Neural cell (in vitro differentiated cells): ENCODE data around the gene TMPRSS11E. TPM values are rescaled to one million over a fixed set of nuclear protein-coding genes. Genes with fewer than 3 reads are reported as not detected.

Experiments
- H2AFZ ChIP-seq: fragments of 200-600, 300-800 bp; sonication (generic), shearing (Covaris generic); 2 replicates; pipeline ENCODE4 v1.6.0; 2014; ENCODE audit warnings: low read depth, mild to moderate bottlenecking, antibody characterized with exemption, low read length, moderate library complexity
- H3F3A ChIP-seq: fragments of 200-600 bp; shearing (Covaris generic); 2 replicates; pipeline ENCODE4 v1.6.1; 2016; ENCODE audit warnings: mild to moderate bottlenecking, moderate library complexity, mixed read lengths, antibody characterized with exemption, low read length; ENCODE audit not compliant: insufficient read depth, poor library complexity, severe bottlenecking
- H3K27ac ChIP-seq: fragments of 200-600, 300-800 bp; sonication (generic), shearing (Covaris generic); 2 replicates; pipeline ENCODE4 v1.5.1; 2014; ENCODE audit warnings: mild to moderate bottlenecking, low read length, moderate library complexity
- H3K27me3 ChIP-seq: fragments of 300-800, 200-600 bp; sonication (generic), shearing (Covaris generic); 2 replicates; pipeline ENCODE4 v1.6.0; 2014; ENCODE audit warnings: mild to moderate bottlenecking, low read depth, low read length, moderate library complexity; ENCODE audit not compliant: insufficient read depth
- H3K36me3 ChIP-seq: fragments of 300-800, 200-600 bp; sonication (generic), shearing (Covaris generic); 2 replicates; pipeline ENCODE4 v1.5.1; 2014; ENCODE audit warnings: mild to moderate bottlenecking, antibody characterized with exemption, low read length, moderate library complexity; ENCODE audit not compliant: insufficient read depth
- H3K4me2 ChIP-seq: fragments of 300-800, 200-600 bp; sonication (generic), shearing (Covaris generic); 2 replicates; pipeline ENCODE4 v1.6.0; 2014; ENCODE audit warnings: mild to moderate bottlenecking, low read length
- H3K4me3 ChIP-seq: fragments of 300-800, 200-600 bp; sonication (generic), shearing (Covaris generic); 2 replicates; pipeline ENCODE4 v1.5.1; 2014; ENCODE audit warnings: mild to moderate bottlenecking, low read length, moderate library complexity
- H3K79me2 ChIP-seq: fragments of 200-600 bp; shearing (Covaris generic); replicated peaks from 2 replicates; pipeline ENCODE4 v1.6.0; 2014; ENCODE audit warnings: mild to moderate bottlenecking, low read length, moderate library complexity; ENCODE audit not compliant: insufficient read depth
- H3K9ac ChIP-seq: fragments of 300-800, 200-600 bp; sonication (generic), shearing (Covaris generic); 2 replicates; pipeline ENCODE4 v1.6.1; 2016; ENCODE audit warnings: mild to moderate bottlenecking, low read length, mixed read lengths
- H3K9me2 ChIP-seq: fragments of 200-600 bp; shearing (Covaris generic); 2 replicates; pipeline ENCODE4 v1.6.1; 2016; ENCODE audit warnings: mild to moderate bottlenecking, low read length, mixed read lengths; ENCODE audit not compliant: insufficient read depth
- H3K9me3 ChIP-seq: fragments of 200-600, 300-800 bp; sonication (generic), shearing (Covaris generic); 2 replicates; pipeline ENCODE4 v1.6.1; 2016; ENCODE audit warnings: mild to moderate bottlenecking, mixed run types, low read length, moderate library complexity, mixed read lengths
- H4K20me1 ChIP-seq: fragments of 200-600 bp; shearing (Covaris generic); 2 replicates; pipeline ENCODE4 v1.6.1; 2016; ENCODE audit warnings: mild to moderate bottlenecking, mixed run types; ENCODE audit not compliant: insufficient read depth
- CTCF ChIP-seq: fragments of 450-650 bp; IDR thresholded peaks from 2 replicates; pipeline ENCODE4 v1.5.1; 2014; ENCODE audit warnings: antibody characterized with exemption, mild to moderate bottlenecking, moderate library complexity; ENCODE audit not compliant: poor library complexity, severe bottlenecking
- EP300 ChIP-seq: fragments of 450-650 bp; conservative IDR thresholded peaks from 2 replicates; pipeline ENCODE4 v1.6.1; 2014; ENCODE audit warnings: antibody characterized with exemption, mild to moderate bottlenecking, moderate library complexity; ENCODE audit not compliant: poor library complexity, severe bottlenecking
- EZH2 ChIP-seq: fragments of 200-600, 300-800 bp; shearing (Covaris generic), sonication (generic); IDR thresholded peaks from 2 replicates; pipeline ENCODE4 v1.6.1; 2014; ENCODE audit warnings: antibody characterized with exemption, low read length, borderline replicate concordance, mild to moderate bottlenecking; ENCODE audit not compliant: insufficient read depth, poor library complexity, severe bottlenecking
- MXI1 ChIP-seq: fragments of 450-650 bp; conservative IDR thresholded peaks from 2 replicates; pipeline ENCODE4 v1.6.1; 2014; ENCODE audit warnings: antibody characterized with exemption, mild to moderate bottlenecking; ENCODE audit not compliant: poor library complexity, severe bottlenecking
- POLR2AphosphoS5 ChIP-seq: IDR thresholded peaks from 2 replicates; pipeline ENCODE4 v1.6.1; 2012
- RAD21 ChIP-seq: fragments of 450-650 bp; conservative IDR thresholded peaks from 2 replicates; pipeline ENCODE4 v1.6.1; 2014; ENCODE audit warnings: antibody characterized with exemption, mild to moderate bottlenecking, moderate library complexity
- SMC3 ChIP-seq: fragments of 450-650 bp; conservative IDR thresholded peaks from 2 replicates; pipeline ENCODE4 v1.6.1; 2014; ENCODE audit warnings: antibody characterized with exemption, mild to moderate bottlenecking, moderate library complexity; ENCODE audit not compliant: poor library complexity
- TAF1 ChIP-seq: IDR thresholded peaks from 2 replicates; pipeline ENCODE4 v1.6.1; 2012; ENCODE audit warnings: low read depth
- polyA plus RNA-seq: library from polyadenylated mRNA; depleted of rRNA; stranded (reverse); fragments of >200 nt; gene quantifications from 2 replicates; pipeline ENCODE4 v1.2.3, GENCODE V29; 2014
- TF ChIP-seq, protein P1 (sequence below): IDR thresholded peaks from 2 replicates; pipeline ENCODE4 v1.6.1; 2012; ENCODE audit warnings: borderline replicate concordance

TMPRSS11E gene
- polyA plus RNA-seq, 1 donor from 2014 or later: not detected

DNA sequence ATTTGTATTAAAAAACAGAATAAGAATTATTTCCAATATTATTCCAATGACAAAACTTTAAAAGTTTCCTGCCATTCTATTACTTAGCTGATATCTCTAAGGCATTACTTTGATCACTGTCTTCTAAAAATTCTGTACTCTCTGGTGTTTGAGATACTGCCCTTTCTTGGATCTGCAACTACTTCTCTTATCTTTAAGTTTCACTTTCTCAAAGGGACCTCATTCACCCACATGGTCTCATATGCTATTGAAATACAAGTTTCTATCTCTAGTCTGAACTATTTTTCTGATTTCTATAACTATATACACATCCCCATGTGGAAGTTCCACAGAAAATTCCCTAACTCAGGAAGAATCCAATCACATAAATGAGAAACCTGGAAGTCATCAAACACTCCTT, 22.2 kb downstream of the TMPRSS11E start:
- H3K9me2 ChIP-seq: no peaks in the 10 kb centered on the region
- H3F3A ChIP-seq: no peaks in the 10 kb centered on the region
- no peak overlapping the region for H3K27ac ChIP-seq
- H3K9me3 ChIP-seq: no peaks in the 10 kb centered on the region
- no peaks in the 10 kb centered on the region for H3K79me2 ChIP-seq
- H4K20me1 ChIP-seq: no peaks in the 10 kb centered on the region
- no peaks in the 10 kb centered on the region for H3K27me3 ChIP-seq
- no peak for TF ChIP-seq CTCF
- no peak for TF ChIP-seq SMC3
- H3K4me3 ChIP-seq: no peak overlapping the region
- H2AFZ ChIP-seq: no peak overlapping the region
- H3K36me3 ChIP-seq: no peaks in the 10 kb centered on the region
- H3K4me2 ChIP-seq: no peak overlapping the region
- no peak overlapping the region for H3K9ac ChIP-seq

DNA sequence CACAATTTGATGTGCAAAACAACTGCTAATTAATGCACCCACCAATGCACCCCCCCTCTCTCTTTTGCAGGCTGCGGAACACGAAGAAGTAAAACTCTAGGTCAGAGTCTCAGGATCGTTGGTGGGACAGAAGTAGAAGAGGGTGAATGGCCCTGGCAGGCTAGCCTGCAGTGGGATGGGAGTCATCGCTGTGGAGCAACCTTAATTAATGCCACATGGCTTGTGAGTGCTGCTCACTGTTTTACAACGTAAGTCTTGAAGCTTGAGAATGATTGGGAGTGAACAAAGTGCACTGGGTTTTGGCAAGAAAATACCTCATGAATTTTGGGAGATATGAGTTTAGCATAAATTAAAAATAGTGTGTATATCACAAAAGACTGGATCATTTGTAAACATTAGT, 28.9 kb downstream of the TMPRSS11E start:
- no peaks in the 10 kb centered on the region for H3K36me3 ChIP-seq
- no peak overlapping the region for H3K9ac ChIP-seq
- no peaks in the 10 kb centered on the region for H3K27me3 ChIP-seq
- no peaks in the 10 kb centered on the region for H3K9me2 ChIP-seq
- no peak overlapping the region for H3K4me2 ChIP-seq
- H3K9me3 ChIP-seq: no peaks in the 10 kb centered on the region
- H3K79me2 ChIP-seq: no peaks in the 10 kb centered on the region
- TF ChIP-seq, protein P1, sequence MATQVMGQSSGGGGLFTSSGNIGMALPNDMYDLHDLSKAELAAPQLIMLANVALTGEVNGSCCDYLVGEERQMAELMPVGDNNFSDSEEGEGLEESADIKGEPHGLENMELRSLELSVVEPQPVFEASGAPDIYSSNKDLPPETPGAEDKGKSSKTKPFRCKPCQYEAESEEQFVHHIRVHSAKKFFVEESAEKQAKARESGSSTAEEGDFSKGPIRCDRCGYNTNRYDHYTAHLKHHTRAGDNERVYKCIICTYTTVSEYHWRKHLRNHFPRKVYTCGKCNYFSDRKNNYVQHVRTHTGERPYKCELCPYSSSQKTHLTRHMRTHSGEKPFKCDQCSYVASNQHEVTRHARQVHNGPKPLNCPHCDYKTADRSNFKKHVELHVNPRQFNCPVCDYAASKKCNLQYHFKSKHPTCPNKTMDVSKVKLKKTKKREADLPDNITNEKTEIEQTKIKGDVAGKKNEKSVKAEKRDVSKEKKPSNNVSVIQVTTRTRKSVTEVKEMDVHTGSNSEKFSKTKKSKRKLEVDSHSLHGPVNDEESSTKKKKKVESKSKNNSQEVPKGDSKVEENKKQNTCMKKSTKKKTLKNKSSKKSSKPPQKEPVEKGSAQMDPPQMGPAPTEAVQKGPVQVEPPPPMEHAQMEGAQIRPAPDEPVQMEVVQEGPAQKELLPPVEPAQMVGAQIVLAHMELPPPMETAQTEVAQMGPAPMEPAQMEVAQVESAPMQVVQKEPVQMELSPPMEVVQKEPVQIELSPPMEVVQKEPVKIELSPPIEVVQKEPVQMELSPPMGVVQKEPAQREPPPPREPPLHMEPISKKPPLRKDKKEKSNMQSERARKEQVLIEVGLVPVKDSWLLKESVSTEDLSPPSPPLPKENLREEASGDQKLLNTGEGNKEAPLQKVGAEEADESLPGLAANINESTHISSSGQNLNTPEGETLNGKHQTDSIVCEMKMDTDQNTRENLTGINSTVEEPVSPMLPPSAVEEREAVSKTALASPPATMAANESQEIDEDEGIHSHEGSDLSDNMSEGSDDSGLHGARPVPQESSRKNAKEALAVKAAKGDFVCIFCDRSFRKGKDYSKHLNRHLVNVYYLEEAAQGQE: no peak
- no peak for TF ChIP-seq SMC3
- no peak for TF ChIP-seq TAF1
- no peak for TF ChIP-seq EP300
- TF ChIP-seq RAD21: no peak
- TF ChIP-seq POLR2AphosphoS5: no peak
- TF ChIP-seq EZH2: no peak
- no peak for TF ChIP-seq CTCF
- TF ChIP-seq MXI1: no peak
- H2AFZ ChIP-seq: no peak overlapping the region
- H4K20me1 ChIP-seq: no peaks in the 10 kb centered on the region
- H3K27ac ChIP-seq: no peak overlapping the region
- H3F3A ChIP-seq: no peaks in the 10 kb centered on the region
- H3K4me3 ChIP-seq: no peak overlapping the region
